ENCODE data around the gene ASTN2.

ASTN2 gene

GRCh38 chr9:117413346-117414219 is 1.3 kb downstream of the ASTN2 start:
- DNase-seq (ENCODE audit: low read depth): no peak

GRCh38 chr9:117412841-117413240 is 2.0 kb downstream of the ASTN2 start:
- DNase-seq (ENCODE audit: low read depth): no peak

DNA sequence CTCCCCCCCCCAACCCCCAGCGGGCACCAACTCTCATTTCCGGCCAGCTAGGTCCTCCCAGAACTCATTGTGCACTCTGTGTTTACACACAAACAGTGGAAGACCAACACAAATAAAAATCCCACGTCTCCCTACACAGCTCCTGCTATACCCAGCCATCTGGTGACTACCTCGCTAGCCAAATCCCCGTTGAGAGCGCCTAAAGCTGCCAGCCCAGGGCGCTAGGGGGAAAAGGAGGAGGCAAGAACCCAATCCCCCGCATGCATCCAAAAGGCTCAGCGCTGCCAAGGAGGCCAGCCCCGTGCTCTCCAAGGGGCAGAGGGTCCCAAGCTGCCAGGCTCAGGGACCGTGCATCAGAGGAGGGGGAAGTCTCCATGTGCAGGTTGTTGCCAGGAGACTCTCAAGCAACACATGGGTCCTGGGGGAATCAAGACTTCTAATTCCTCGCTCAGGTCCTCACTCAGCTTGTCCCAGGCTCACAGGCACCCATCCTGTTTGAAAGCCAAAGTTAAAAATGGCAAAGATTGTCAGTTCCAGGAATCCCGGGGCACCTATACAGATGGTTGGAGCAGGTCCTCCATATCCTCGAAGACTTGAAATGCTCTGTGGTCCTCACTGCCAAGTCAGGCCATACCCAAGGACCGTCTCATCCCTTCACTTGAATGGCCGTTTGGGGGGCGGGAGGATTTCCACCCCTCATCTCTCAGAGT is 2.7 kb downstream of the ASTN2 start:
- no peak for DNase-seq (ENCODE audit: low read depth)

- no peak for DNase-seq (ENCODE audit: low read depth)
Measured at GRCh38 chr9:117411547-117411946, 3.3 kb downstream of the ASTN2 start.

- no peak for DNase-seq (ENCODE audit: low read depth)
Measured at GRCh38 chr9:117409321-117409720, 5.5 kb downstream of the ASTN2 start.

DNA sequence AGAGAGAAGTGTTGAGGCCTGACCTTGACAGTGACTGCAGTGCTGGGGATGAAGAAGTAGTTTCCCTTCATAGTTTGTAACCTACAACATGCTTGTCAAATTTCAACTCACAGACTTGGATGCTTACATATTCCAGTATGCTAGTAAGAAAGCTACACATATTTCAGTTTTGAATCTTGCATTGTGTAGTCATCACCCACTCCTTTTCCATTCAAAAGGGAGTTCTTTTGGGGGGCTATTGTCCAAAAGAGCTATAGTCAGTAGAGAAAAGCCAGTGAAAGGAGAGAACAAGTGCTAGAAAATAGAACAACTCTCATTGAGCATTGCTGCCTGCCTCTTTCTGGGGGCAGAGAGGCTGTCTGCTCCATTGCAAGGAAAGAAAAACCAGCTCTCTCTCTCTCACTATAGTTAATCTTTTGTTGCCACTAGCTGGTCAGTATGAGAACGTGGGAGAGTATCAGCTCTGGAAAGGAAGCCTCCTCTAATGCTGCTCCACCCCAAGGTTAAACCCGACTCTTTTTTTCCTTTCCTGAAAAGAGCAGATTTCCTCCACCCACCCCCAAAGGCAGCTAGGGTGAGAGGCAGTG is 7.3 kb downstream of the ASTN2 start:
- DNase-seq (ENCODE audit: low read depth): no peak

DNA sequence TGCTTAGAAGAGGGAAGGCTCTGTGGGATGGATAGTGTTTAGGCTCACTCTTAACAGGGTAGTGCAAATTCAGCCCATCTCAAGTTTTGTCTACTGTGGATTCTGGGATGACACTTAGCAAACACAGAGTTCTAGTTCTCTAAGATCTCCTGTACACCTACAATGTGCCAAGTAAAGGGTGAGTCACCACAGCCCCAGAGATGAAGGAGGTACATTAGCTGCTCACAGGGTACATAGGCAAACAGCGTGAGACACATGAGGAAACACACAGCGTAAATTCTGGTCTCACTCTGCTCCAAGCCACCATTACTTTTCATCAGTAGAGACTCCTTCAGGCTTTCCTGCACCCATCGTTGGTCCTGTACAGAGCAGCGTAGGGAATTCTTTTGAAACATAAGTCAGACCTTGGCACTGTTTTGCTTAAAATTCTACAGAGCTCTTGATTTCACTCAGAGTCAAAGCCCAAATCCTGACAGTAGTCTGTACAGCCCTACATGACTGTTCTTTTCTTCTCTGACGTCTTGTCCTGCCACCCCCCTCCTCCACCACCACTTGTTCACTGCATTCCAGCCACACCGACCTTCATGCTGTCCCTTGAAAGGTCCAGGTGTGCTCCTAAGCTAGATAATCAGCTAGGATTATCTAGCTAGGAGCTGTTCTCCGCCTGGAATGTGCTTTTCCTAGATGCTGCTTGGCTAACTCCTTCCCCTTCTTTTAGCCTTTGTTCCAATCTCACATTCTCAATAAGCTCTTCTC is 8.7 kb downstream of the ASTN2 start:
- no peak for DNase-seq (ENCODE audit: low read depth)

GRCh38 chr9:117403848-117404247 is 11.0 kb downstream of the ASTN2 start:
- DNase-seq (ENCODE audit: low read depth): no peak

DNA sequence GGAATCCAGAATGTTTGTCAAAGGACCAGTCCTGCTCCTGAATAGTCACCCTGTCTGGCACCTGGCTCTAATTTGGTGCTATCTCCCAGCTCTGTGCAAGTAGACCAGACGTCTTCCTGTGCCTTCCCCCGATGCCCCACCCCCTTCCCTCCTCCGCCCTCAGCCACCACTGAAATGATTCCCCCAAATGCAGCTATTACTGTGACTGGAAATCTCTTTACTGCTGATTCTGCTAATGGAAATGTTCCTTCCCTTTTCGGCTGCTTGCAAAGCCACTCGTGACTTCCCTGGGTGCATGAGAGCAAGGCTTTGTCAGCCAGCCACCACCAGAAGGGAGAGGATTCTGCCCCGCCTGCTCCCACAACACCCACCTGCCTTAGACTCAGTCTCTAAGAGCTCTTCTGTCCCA is 11.4 kb downstream of the ASTN2 start:
- DNase-seq (ENCODE audit: low read depth): no peak

GRCh38 chr9:117400171-117400570 is 14.7 kb downstream of the ASTN2 start:
- no peak for DNase-seq (ENCODE audit: low read depth)

GRCh38 chr9:117395151-117395650 is 19.7 kb downstream of the ASTN2 start:
- DNase-seq (ENCODE audit: low read depth): no peak

GRCh38 chr9:117394655-117395054 is 20.2 kb downstream of the ASTN2 start:
- no peak for DNase-seq (ENCODE audit: low read depth)

- no peak for DNase-seq (ENCODE audit: low read depth)
Measured at GRCh38 chr9:117392992-117393391, 21.9 kb downstream of the ASTN2 start.

- DNase-seq (ENCODE audit: low read depth): no peak
Measured at GRCh38 chr9:117387422-117387821, 27.4 kb downstream of the ASTN2 start.

DNA sequence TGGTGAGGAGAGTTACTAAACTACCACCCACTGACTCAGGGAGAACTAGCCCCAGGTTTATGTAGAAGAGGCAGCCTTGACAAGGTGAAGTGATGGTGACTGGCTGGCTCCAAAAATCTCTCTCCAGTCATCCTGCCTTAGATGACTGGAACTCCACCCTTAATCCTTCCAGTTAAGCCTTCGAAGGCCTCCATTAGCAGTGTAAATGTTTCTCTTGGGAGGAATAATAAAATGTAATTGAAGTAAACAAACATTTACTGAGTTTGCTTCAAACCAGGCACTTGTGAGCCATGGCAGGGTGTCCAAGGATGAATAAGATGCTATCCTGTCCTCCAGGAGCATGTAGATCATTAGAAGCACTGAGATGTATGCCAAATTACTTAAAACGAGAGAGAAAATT is 35.5 kb downstream of the ASTN2 start:
- DNase-seq (ENCODE audit: low read depth): no peak

GRCh38 chr9:117377046-117377445 is 37.8 kb downstream of the ASTN2 start:
- no peak for DNase-seq (ENCODE audit: low read depth)

DNA sequence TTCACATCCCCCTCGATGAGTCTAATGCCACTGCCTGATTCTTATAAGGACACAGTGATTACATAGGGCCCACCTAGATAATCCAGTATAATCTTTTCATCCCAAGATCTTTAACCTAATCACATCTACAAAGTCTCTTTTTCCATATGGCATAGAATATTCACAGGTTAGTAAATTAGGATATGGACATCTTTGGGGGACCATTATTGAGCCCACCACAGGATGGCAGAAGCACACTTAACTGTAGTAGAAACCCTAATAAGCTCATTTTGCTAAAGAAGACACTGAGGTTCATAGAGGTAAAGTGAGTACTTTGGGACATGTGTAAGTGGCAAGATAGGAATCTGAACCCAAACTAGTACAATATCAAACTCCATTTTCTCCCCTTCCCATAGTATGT is 38.9 kb downstream of the ASTN2 start:
- DNase-seq (ENCODE audit: low read depth): no peak

- no peak for DNase-seq (ENCODE audit: low read depth)
Measured at GRCh38 chr9:117374076-117374725, 40.7 kb downstream of the ASTN2 start.

DNA sequence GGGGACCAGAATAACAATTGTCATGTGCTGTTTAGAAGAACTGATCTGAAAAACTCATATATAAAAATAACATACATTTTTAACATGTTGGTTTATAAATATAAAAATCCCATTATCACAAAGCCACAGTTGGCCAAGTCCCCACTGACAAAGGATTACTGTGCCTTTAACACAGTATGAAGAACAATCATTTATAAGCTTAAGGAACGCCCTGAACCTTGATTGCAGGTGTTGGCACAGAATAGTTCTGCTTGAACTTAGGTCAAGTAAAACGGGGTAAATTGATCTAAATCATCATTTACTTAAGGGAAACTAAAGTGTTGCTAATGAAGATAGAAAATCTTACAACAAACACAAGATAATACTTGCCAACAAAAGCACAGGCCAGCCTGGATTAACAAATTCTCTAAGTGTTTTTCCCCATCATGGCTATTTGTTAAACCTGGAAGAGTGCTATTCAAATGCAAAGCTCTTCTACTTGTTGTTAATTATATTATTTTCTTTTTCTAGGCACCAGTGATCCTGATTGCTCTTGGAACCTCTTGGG is 46.1 kb downstream of the ASTN2 start:
- DNase-seq (ENCODE audit: low read depth): no peak

- no peak for DNase-seq (ENCODE audit: low read depth)
Measured at GRCh38 chr9:117365438-117365837, 49.4 kb downstream of the ASTN2 start.

DNA sequence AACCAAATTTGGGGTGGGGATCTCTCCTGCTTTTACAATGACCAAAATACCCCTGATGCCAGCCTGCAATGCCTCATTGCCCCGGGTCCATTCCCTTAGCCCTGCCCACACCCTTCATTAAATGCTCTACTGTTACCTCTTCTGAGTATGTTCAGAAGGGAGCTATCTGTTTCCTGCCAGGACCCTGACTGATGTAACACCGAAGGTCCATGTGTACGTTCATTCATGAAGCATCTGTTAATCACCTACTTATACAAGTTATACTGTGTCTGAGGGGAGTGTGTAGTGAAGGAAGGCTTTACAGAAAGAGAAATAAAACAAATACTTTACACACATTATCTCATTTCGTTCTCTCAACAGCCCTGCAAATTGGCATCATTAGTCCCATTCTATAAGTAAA is 51.9 kb downstream of the ASTN2 start:
- no peak for DNase-seq (ENCODE audit: low read depth)

Measured in fibroblast of the conjunctiva (primary cell).